Endothelial cell of umbilical vein (primary cell): ENCODE results near the gene LDB3.

Experiments used
- MYC ChIP-seq: IDR thresholded peaks from one replicate; pipeline ENCODE4 v1.6.1; 2011; ENCODE audit warnings: mild to moderate bottlenecking, low read depth, low read length
- POLR2AphosphoS5 ChIP-seq: IDR thresholded peaks from 2 replicates; pipeline ENCODE4 v1.6.1; 2012; ENCODE audit warnings: low read depth, mild to moderate bottlenecking, control low read depth, low read length, moderate library complexity; ENCODE audit not compliant: insufficient read depth
- TF ChIP-seq, protein P1 (sequence below), 2 donors: IDR thresholded peaks; 1 replicate in 1 of 2; 2 replicates in 1 of 2; pipeline ENCODE4 v1.5.1; 2011; ENCODE audit warnings: low read length in 2 of 2, mild to moderate bottlenecking in 2 of 2, moderate library complexity in 2 of 2, control low read depth in 1 of 2, inconsistent platforms in 1 of 2, low read depth in 1 of 2; ENCODE audit not compliant: insufficient read depth in 1 of 2; ENCODE audit errors: extremely low read depth in 1 of 2
- TF ChIP-seq, protein P2 (sequence below): IDR thresholded peaks from 2 replicates; pipeline ENCODE4 v1.6.1; 2011; ENCODE audit not compliant: insufficient read depth, insufficient read length

DNA sequence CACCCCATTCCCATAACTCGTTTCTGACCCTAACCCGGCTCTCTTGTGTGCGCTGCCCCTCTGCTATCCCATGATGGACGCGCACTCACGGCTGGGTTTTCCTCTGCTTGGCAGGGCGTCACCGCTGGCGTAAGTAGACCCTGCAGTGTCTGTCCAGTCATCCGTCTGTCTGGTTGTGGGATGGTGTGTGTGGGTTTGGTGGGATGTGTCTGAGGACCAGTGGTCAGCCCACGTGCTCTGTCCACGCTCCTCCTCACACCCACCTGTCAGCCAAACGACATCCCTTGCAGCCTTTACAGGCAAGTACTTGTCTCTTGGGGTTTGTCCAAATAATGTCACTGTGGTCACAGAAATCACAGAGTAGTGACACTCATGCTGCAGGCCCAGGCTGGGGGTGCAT is 20.8 kb downstream of the LDB3 start:
- TF ChIP-seq, protein P1, sequence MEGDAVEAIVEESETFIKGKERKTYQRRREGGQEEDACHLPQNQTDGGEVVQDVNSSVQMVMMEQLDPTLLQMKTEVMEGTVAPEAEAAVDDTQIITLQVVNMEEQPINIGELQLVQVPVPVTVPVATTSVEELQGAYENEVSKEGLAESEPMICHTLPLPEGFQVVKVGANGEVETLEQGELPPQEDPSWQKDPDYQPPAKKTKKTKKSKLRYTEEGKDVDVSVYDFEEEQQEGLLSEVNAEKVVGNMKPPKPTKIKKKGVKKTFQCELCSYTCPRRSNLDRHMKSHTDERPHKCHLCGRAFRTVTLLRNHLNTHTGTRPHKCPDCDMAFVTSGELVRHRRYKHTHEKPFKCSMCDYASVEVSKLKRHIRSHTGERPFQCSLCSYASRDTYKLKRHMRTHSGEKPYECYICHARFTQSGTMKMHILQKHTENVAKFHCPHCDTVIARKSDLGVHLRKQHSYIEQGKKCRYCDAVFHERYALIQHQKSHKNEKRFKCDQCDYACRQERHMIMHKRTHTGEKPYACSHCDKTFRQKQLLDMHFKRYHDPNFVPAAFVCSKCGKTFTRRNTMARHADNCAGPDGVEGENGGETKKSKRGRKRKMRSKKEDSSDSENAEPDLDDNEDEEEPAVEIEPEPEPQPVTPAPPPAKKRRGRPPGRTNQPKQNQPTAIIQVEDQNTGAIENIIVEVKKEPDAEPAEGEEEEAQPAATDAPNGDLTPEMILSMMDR (IDR thresholded peaks at IDR 0.05; ENCODE audit: extremely low read depth in 1 of 2, insufficient read depth in 1 of 2, low read depth in 1 of 2, low read length in 2 of 2) = no peak
- TF ChIP-seq, protein P2, sequence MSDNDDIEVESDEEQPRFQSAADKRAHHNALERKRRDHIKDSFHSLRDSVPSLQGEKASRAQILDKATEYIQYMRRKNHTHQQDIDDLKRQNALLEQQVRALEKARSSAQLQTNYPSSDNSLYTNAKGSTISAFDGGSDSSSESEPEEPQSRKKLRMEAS = no peak
- TF ChIP-seq MYC (no peak), POLR2AphosphoS5 (no peak)
